Activated CD4-positive, alpha-beta T cell treated with anti-CD3 and anti-CD28 coated beads, Interleukin-2, amount 50 U/mL, for 1 hour (primary cell): Measurements from ENCODE around the gene AFAP1L1.
"Not testable (repeated sequence)": the region's sequence is repeated elsewhere in the genome, so short reads cannot be mapped to it uniquely, and the experiment has no call there.

Source experiments
- DNase-seq: peaks from one replicate; pipeline ENCODE4 v3.0.0-alpha.2; 2020

The AFAP1L1 gene

GRCh38 chr5:149262315-149262714, 9.3 kb upstream of the AFAP1L1 start:
- DNase-seq = no peak

- DNase-seq = peak; percentile 62
These were observed 7.1 kb upstream of the AFAP1L1 start for GRCh38 chr5:149264439-149265067.

GRCh38 chr5:149265068-149265465, 6.6 kb upstream of the AFAP1L1 start:
- no peak for DNase-seq

GRCh38 chr5:149265597-149265996, 6.1 kb upstream of the AFAP1L1 start:
- DNase-seq = no peak

- DNase-seq = no peak
These were observed 4.3 kb upstream of the AFAP1L1 start for GRCh38 chr5:149267241-149267973.

- no peak for DNase-seq
These were observed 2.6 kb upstream of the AFAP1L1 start for GRCh38 chr5:149268928-149269557.

- no peak for DNase-seq
These were observed 404 bp upstream of the AFAP1L1 start for GRCh38 chr5:149271195-149271715.

GRCh38 chr5:149272781-149273180, 1.1 kb downstream of the AFAP1L1 start:
- DNase-seq = not testable (repeated sequence)

GRCh38 chr5:149273237-149273636, 1.6 kb downstream of the AFAP1L1 start:
- no peak for DNase-seq

GRCh38 chr5:149273950-149274349, 2.3 kb downstream of the AFAP1L1 start:
- DNase-seq = no peak

- DNase-seq = no peak
These were observed 3.3 kb downstream of the AFAP1L1 start for GRCh38 chr5:149274939-149275338.

GRCh38 chr5:149277801-149278200, 6.1 kb downstream of the AFAP1L1 start:
- DNase-seq = no peak

- DNase-seq = no peak
These were observed 7.0 kb downstream of the AFAP1L1 start for GRCh38 chr5:149278451-149279210.

- no peak for DNase-seq
These were observed 8.0 kb downstream of the AFAP1L1 start for GRCh38 chr5:149279661-149280060.

- no peak for DNase-seq
These were observed 8.5 kb downstream of the AFAP1L1 start for GRCh38 chr5:149280124-149280523.

GRCh38 chr5:149280802-149281201, 9.1 kb downstream of the AFAP1L1 start:
- no peak for DNase-seq

GRCh38 chr5:149282027-149282965, 10.6 kb downstream of the AFAP1L1 start:
- no peak for DNase-seq

GRCh38 chr5:149282966-149283332, 11.3 kb downstream of the AFAP1L1 start:
- no peak for DNase-seq

- no peak for DNase-seq
These were observed 12.2 kb downstream of the AFAP1L1 start for GRCh38 chr5:149283626-149284480.

GRCh38 chr5:149284501-149284900, 12.8 kb downstream of the AFAP1L1 start:
- no peak for DNase-seq

- DNase-seq = no peak
These were observed 13.5 kb downstream of the AFAP1L1 start for GRCh38 chr5:149285153-149285552.
